Hair follicular keratinocyte (primary cell): ENCODE data around the gene VAT1. TPM values are rescaled to one million over a fixed set of nuclear protein-coding genes. Genes with fewer than 3 reads are reported as not detected.

Experiments used
- total RNA-seq: library from RNA; depleted of rRNA; stranded (reverse); fragments of >200 nt; gene quantifications from 2 replicates; pipeline ENCODE4 v1.2.3, GENCODE V29; 2015

Gene VAT1
- total RNA-seq = 116 and 173 TPM in 2 replicates

GRCh38 chr17:43021741-43022512 is at the start of gene VAT1:
Gene VAT1, minus strand, starts transcription at chr17:43022385. Its CDS starts 63 bp downstream, at chr17:43022322.

GRCh38 chr17:43024407-43025289 is 2.5 kb upstream of the VAT1 start, which contains the start of gene RND2:
Gene RND2, plus strand, starts transcription at chr17:43025231. Its CDS starts 117 bp downstream, at chr17:43025348.

GRCh38 chr17:43006639-43007551 is 15.3 kb downstream of the VAT1 start, which contains the start of gene IFI35:
Gene IFI35, plus strand, starts transcription at chr17:43006784. Its CDS starts 164 bp downstream, at chr17:43006948.

GRCh38 chr17:42997984-42998938 is 23.9 kb downstream of the VAT1 start, which contains the start of gene RPL27:
Gene RPL27, plus strand, starts transcription at chr17:42998419. Its CDS starts 332 bp downstream, at chr17:42998751.

GRCh38 chr17:42980274-42980765 is 41.9 kb downstream of the VAT1 start, which contains the start of gene RUNDC1:
Gene RUNDC1, plus strand, starts transcription at chr17:42980565. Its CDS starts 12 bp downstream, at chr17:42980577.

GRCh38 chr17:42979511-42980273 is 42.5 kb downstream of the VAT1 start, which contains the start of gene PTGES3L:
Gene PTGES3L, minus strand, starts transcription at chr17:42980080. Its CDS starts 27 bp downstream, at chr17:42980053.

Other genes with a start within 250 kb of the VAT1 start
- 111 and 147 TPM in 2 replicates for gene VPS25, start 248.9 kb downstream of the VAT1 start, total RNA-seq
- 2.1 and 6.2 TPM in 2 replicates for gene WNK4, start 241.8 kb downstream of the VAT1 start, total RNA-seq
- 57.3 and 83.3 TPM in 2 replicates for gene COA3, start 223.7 kb downstream of the VAT1 start, total RNA-seq
- not detected in 2 replicates for gene CNTD1, start 223.5 kb downstream of the VAT1 start, total RNA-seq
- 77.5 and 93.3 TPM in 2 replicates for gene BECN1, start 198.1 kb downstream of the VAT1 start, total RNA-seq
- gene PSME3, start 189.0 kb downstream of the VAT1 start, total RNA-seq = 80.7 and 143 TPM in 2 replicates
- gene AOC2, start 177.8 kb downstream of the VAT1 start, total RNA-seq = 0.55 and 0.84 TPM in 2 replicates
- 0.08 and 0.31 TPM in 2 replicates for gene AOC3, start 171.2 kb downstream of the VAT1 start, total RNA-seq
- gene G6PC1, start 121.6 kb downstream of the VAT1 start, total RNA-seq = not detected in 2 replicates
- gene AARSD1, start 57.9 kb downstream of the VAT1 start, total RNA-seq = 25.8 and 40.6 TPM in 2 replicates
- 0.19 TPM in 1 of 2 replicates, not detected in the other for gene PTGES3L, start 42.3 kb downstream of the VAT1 start, total RNA-seq
- 8.2 and 9.3 TPM in 2 replicates for gene RUNDC1, start 41.8 kb downstream of the VAT1 start, total RNA-seq
- 2,008 and 2,439 TPM in 2 replicates for gene RPL27, start 24.0 kb downstream of the VAT1 start, total RNA-seq
- gene IFI35, start 15.6 kb downstream of the VAT1 start, total RNA-seq = 9.9 and 16.0 TPM in 2 replicates
- 0.08 and 0.23 TPM in 2 replicates for gene RND2, start 2.8 kb upstream of the VAT1 start, total RNA-seq
- 11.2 and 33.5 TPM in 2 replicates for gene BRCA1, start 103.0 kb upstream of the VAT1 start, total RNA-seq
- 52.2 and 64.7 TPM in 2 replicates for gene NBR1, start 148.8 kb upstream of the VAT1 start, total RNA-seq
- 1.5 and 1.6 TPM in 2 replicates for gene TMEM106A, start 189.5 kb upstream of the VAT1 start, total RNA-seq
- not detected in 2 replicates for gene CCDC200, start 206.2 kb upstream of the VAT1 start, total RNA-seq
- gene RNU2-1, start 211.6 kb upstream of the VAT1 start, total RNA-seq = not detected in 2 replicates